Progenitor cell of endocrine pancreas (in vitro differentiated cells): ENCODE measurements around the gene HOXA10. TPM values are rescaled to one million over a fixed set of nuclear protein-coding genes. Genes with fewer than 3 reads are reported as not detected.

Experiments
- DNase-seq: peaks from one replicate; pipeline ENCODE4 v3.0.0; 2021; ENCODE audit warnings: low spot score; ENCODE audit not compliant: unreplicated experiment
- H3K27ac Mint-ChIP-seq: 2 replicates; pipeline ENCODE4 v1.8.0; 2021; ENCODE audit warnings: mild to moderate bottlenecking, moderate library complexity, mixed read lengths
- H3K27me3 Mint-ChIP-seq: 2 replicates; pipeline ENCODE4 v1.8.0; 2021; ENCODE audit warnings: mixed read lengths
- H3K36me3 Mint-ChIP-seq: 2 replicates; pipeline ENCODE4 v1.8.0; 2022; ENCODE audit warnings: mixed read lengths; ENCODE audit not compliant: insufficient read depth
- H3K4me1 Mint-ChIP-seq: 2 replicates; pipeline ENCODE4 v1.8.0; 2021; ENCODE audit warnings: low read depth, mixed read lengths
- H3K4me3 Mint-ChIP-seq: 2 replicates; pipeline ENCODE4 v1.8.0; 2021; ENCODE audit warnings: low read depth, mild to moderate bottlenecking, moderate library complexity, mixed read lengths
- H3K9me3 Mint-ChIP-seq: 2 replicates; pipeline ENCODE4 v1.8.0; 2021; ENCODE audit warnings: low read depth, mixed read lengths
- CTCF ChIP-seq: fragments of 200-600 bp; sonication (generic); IDR thresholded peaks from one replicate; pipeline ENCODE4 v1.5.0; 2021; ENCODE audit warnings: antibody characterized with exemption, mild to moderate bottlenecking; ENCODE audit not compliant: unreplicated experiment
- microRNA-seq: library from miRNA; unstranded; fragments of <30 nt; microRNA quantifications from one replicate; pipeline ENCODE4 v1.1.0, GENCODE V29; 2020; ENCODE audit warnings: borderline number of aligned reads; ENCODE audit not compliant: unreplicated experiment
- total RNA-seq: library from RNA; stranded (reverse); gene quantifications from 2 replicates; pipeline ENCODE4 v1.2.1, GENCODE V29; 2021

HOXA10 gene
- total RNA-seq, 1 donor from 2014 or later: not detected

- Mint-ChIP-seq H3K9me3 (no peaks in the 10 kb centered on the region), H3K4me1 (peaks cover 93% of the 10 kb centered on the region), H3K27ac (peak overlapping the region; percentile 99), H3K4me3 (peak overlapping the region; percentile 97), H3K27me3 (no peaks in the 10 kb centered on the region), H3K36me3 (peaks cover 11% of the 10 kb centered on the region)
- TF ChIP-seq CTCF: no peak
- no peak for DNase-seq
Measured at GRCh38 chr7:27123477-27124053, 50.6 kb downstream of the HOXA10 start.

GRCh38 chr7:27123007-27123476 lies 51.1 kb downstream of the HOXA10 start:
- no peak for DNase-seq
- H3K4me3 Mint-ChIP-seq: peak overlapping the region; percentile 97
- H3K27me3 Mint-ChIP-seq: no peaks in the 10 kb centered on the region

GRCh38 chr7:27122077-27122910 lies 51.8 kb downstream of the HOXA10 start:
- H3K27ac Mint-ChIP-seq: peak overlapping the region; percentile 99
- no peaks in the 10 kb centered on the region for H3K9me3 Mint-ChIP-seq
- H3K4me1 Mint-ChIP-seq: peaks cover 94% of the 10 kb centered on the region
- H3K36me3 Mint-ChIP-seq: peaks cover 15% of the 10 kb centered on the region
- TF ChIP-seq CTCF: no peak
- DNase-seq: no peak
- H3K4me3 Mint-ChIP-seq: peak overlapping the region; percentile 97
- no peaks in the 10 kb centered on the region for H3K27me3 Mint-ChIP-seq

More at GRCh38 chr7:27123007-27123476, 51.1 kb downstream of the HOXA10 start:
- H3K36me3 Mint-ChIP-seq: peaks cover 9% of the 10 kb centered on the region
- peak overlapping the region; percentile 99 for H3K27ac Mint-ChIP-seq
- TF ChIP-seq CTCF: no peak
- no peaks in the 10 kb centered on the region for H3K9me3 Mint-ChIP-seq
- peaks cover 94% of the 10 kb centered on the region for H3K4me1 Mint-ChIP-seq

DNA sequence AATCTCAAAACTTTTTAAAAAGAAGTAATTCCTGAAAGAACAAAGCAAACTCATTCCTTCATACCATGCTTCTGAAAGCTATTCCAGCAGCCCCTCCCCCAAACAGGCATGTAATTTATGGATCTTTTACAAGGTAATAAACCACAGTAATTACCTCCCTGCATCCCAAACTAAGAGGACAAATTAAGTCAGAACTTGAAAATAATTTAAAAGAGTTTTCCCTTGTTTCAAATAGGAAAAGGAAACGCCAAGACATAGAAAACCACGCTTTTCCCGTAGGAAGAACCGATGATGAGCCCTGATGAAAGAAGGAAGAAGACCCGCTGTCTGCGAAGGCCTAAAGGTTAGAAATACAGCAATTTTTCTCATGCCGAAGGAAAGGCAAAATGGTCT lies 52.4 kb downstream of the HOXA10 start:
- peak overlapping the region; percentile 97 for H3K4me3 Mint-ChIP-seq
- DNase-seq: no peak
- H3K36me3 Mint-ChIP-seq: peaks cover 15% of the 10 kb centered on the region
- H3K4me1 Mint-ChIP-seq: peaks cover 94% of the 10 kb centered on the region
- no peaks in the 10 kb centered on the region for H3K27me3 Mint-ChIP-seq
- H3K9me3 Mint-ChIP-seq: no peaks in the 10 kb centered on the region
- TF ChIP-seq CTCF: no peak
- H3K27ac Mint-ChIP-seq: peak overlapping the region; percentile 99

Small RNAs within 50 kb of the gene (microRNA-seq; reads per million reads assigned to microRNA genes)
- 1.8 reads per million for gene MIR196B

Other genes with a start within 250 kb of the HOXA10 start
- gene HOXA1, start 78.3 kb downstream of the HOXA10 start, total RNA-seq: 27.4 and 31.2 TPM in 2 replicates
- 17.9 and 18.6 TPM in 2 replicates for gene HOXA2, start 71.6 kb downstream of the HOXA10 start, total RNA-seq
- gene HOXA4, start 43.6 kb downstream of the HOXA10 start, total RNA-seq: 13.7 TPM in 2 replicates
- gene HOXA5, start 30.6 kb downstream of the HOXA10 start, total RNA-seq: 12.6 and 18.1 TPM in 2 replicates
- gene HOXA6, start 26.5 kb downstream of the HOXA10 start, total RNA-seq: 0.38 TPM in 1 of 2 replicates, not detected in the other
- gene HOXA3, start 21.7 kb downstream of the HOXA10 start, total RNA-seq: 77.4 and 85.5 TPM in 2 replicates
- 1.4 and 1.5 TPM in 2 replicates for gene HOXA7, start 17.6 kb downstream of the HOXA10 start, total RNA-seq
- gene HOXA9, start 8.8 kb downstream of the HOXA10 start, total RNA-seq: not detected in 2 replicates
- gene HOXA11, start 10.9 kb upstream of the HOXA10 start, total RNA-seq: not detected in 2 replicates
- gene HOXA13, start 25.8 kb upstream of the HOXA10 start, total RNA-seq: not detected in 2 replicates
- not detected in 2 replicates for gene EVX1, start 68.5 kb upstream of the HOXA10 start, total RNA-seq